Measurements from ENCODE around the gene PHLDB2.

PHLDB2 gene

GRCh38 chr3:111884411-111885018, 25.4 kb downstream of the PHLDB2 start:
- no peak for DNase-seq (ENCODE audit: low read depth)

DNA sequence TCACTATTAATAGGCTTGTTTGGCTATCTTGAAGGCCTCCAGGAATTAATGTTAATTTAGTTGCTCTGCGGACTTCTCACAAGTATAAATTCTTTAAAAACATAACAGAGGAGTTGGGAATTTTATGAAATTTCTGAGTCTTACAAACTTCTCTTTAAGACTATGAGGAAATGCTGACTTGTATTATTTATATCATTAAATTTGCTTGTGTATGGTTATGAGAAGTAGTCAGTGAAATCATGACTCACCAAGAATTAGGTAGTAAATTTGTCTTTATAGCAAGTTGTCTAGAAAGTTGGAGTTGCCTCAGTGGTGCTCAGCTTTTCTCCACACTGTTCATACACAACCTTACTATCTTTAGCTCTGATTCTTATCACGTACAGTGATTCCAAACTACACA, 26.5 kb downstream of the PHLDB2 start:
- DNase-seq (ENCODE audit: low read depth) = no peak

GRCh38 chr3:111890051-111890580, 31.1 kb downstream of the PHLDB2 start:
- no peak for DNase-seq (ENCODE audit: low read depth)

- DNase-seq (ENCODE audit: low read depth) = no peak
These were observed 33.0 kb downstream of the PHLDB2 start for GRCh38 chr3:111892070-111892469.

GRCh38 chr3:111895071-111895470, 36.0 kb downstream of the PHLDB2 start:
- peak; percentile 70 for DNase-seq (ENCODE audit: low read depth)

- DNase-seq (ENCODE audit: low read depth) = no peak
These were observed 40.9 kb downstream of the PHLDB2 start for GRCh38 chr3:111899966-111900365.

DNA sequence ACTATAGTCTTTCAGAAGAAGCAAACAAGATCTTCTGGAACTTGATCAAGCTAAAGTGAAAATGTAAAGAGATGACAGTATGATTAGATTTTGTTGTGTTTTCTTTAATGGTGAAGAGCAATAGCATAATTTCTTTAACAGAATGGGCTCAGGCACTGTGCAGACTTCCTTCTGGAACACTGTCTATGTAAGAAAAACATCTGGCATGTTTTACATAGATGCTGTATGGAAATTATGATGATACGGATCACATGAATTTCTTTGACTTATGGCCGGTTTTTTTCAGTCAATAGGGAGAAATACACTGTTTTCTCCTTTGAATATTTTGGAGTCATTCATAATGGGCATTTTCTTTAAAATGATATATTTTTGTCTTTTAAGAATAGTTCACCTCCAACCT, 42.6 kb downstream of the PHLDB2 start:
- DNase-seq (ENCODE audit: low read depth) = no peak

GRCh38 chr3:111902534-111902933, 43.5 kb downstream of the PHLDB2 start:
- no peak for DNase-seq (ENCODE audit: low read depth)

- DNase-seq (ENCODE audit: low read depth) = peak; percentile 47
These were observed 44.0 kb downstream of the PHLDB2 start for GRCh38 chr3:111903067-111903511.

DNA sequence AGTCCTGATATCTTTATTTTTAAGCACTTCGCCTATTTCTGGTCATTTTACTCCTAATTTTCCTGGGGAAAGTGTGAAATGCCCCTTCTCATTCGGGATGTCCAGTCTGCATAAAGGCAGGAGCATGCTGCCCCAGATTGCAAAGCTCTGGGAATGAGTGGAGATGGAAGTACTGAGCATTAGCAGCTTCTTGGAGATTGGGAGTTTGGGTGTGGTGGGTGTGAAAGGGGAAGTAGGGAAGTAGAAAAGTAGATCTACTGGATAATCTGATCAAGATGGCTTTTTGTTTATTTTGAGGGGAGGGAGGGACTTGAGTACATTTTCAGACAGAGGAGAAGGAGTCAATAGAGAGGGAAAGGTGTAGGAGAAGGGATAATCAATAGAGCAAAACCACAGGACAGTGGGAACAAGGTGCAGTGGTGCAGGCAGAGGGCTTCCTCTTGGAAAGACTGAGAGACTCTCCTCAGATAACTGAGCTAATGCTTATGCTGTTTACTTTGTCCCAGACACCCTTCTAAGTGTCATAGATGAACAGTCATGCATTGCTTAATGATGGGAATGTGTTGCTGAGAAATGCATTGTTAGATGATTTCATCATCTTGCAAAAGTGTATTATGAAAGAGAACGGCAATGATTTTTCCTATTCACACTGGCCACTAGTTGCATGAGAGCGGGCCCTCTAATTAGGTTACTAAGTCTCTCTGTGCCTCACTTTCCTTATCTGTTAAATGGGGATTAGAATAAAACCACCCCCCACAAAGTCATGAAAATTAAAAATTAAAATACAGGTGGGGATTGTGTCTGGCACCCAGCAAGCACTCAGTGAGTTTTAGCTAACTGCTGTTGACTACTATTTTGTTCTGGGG, 45.5 kb downstream of the PHLDB2 start:
- DNase-seq (ENCODE audit: low read depth) = peak; percentile 91

GRCh38 chr3:111906656-111907055, 47.6 kb downstream of the PHLDB2 start:
- no peak for DNase-seq (ENCODE audit: low read depth)

GRCh38 chr3:111907151-111907550, 48.1 kb downstream of the PHLDB2 start:
- no peak for DNase-seq (ENCODE audit: low read depth)

GRCh38 chr3:111910806-111911205, 51.7 kb downstream of the PHLDB2 start:
- peak; percentile 56 for DNase-seq (ENCODE audit: low read depth)

- DNase-seq (ENCODE audit: low read depth) = no peak
These were observed 52.4 kb downstream of the PHLDB2 start for GRCh38 chr3:111911446-111911845.

GRCh38 chr3:111913163-111913763, 54.2 kb downstream of the PHLDB2 start:
- DNase-seq (ENCODE audit: low read depth) = no peak

GRCh38 chr3:111915905-111916304, 56.8 kb downstream of the PHLDB2 start:
- DNase-seq (ENCODE audit: low read depth) = peak; percentile 15

GRCh38 chr3:111917300-111917699, 58.2 kb downstream of the PHLDB2 start:
- no peak for DNase-seq (ENCODE audit: low read depth)

DNA sequence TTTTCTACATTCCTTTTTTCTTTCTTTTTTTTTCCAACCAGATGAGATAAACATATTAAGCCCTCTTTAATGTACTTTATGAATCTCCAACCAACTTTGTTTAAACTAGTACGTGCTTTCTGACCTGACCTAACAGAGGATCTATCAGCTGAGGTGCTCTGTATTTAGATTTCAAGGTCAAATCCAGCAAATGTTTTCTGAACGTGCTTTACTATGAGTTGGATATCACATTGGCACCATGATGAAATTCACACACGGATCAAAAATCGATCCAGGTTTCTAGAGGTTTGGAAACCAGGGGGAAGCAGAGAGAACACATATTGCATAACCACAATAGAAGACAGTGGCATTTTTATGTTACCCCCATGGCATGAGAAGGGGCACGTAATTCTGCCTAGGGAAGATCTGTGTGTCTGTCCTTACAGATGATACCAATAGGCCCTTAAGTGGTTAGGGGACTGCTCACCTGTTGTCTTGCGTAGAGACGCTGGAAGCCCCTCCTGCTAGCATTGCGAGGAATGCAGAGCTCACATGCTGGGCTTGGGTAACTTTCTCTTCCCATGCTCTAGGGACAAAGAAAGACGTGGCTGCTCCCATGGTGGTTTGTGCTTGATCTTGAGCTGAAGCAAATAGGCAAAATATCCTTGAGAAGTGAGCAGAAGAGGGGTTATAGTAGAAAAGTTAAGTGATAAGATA, 60.5 kb downstream of the PHLDB2 start:
- no peak for DNase-seq (ENCODE audit: low read depth)

GRCh38 chr3:111921181-111921580, 62.1 kb downstream of the PHLDB2 start:
- DNase-seq (ENCODE audit: low read depth) = no peak

DNA sequence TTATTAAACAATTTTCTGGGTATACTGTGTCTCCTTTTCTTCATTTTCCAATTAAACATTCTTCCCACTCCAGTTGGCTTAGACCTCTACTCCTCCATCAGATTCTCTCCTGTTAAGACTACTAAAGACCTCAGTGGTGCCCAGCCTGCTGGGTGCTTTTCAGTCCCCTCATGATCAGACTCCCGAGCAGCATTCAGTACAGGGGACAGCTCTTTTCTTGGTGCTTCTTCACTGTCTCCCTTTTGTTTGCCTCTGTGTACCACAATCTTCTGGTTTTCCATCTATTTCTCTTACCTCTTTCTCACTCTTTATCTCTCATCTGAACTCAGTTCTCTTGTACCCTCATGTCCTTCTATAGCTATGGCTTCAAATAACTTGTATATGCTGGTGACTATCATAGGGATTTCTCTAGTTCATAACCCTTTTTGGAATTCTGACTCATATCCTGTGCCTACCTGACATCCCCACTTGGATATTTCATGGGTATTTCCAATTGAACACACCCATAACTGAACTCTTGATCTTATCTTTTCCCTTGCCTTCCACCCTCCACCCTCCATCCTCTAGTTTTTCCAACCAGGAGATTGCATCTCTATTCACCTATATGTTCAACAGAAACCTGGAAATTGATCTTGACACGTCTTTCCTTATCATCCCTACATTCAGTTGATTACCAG, 64.2 kb downstream of the PHLDB2 start:
- DNase-seq (ENCODE audit: low read depth) = no peak

DNA sequence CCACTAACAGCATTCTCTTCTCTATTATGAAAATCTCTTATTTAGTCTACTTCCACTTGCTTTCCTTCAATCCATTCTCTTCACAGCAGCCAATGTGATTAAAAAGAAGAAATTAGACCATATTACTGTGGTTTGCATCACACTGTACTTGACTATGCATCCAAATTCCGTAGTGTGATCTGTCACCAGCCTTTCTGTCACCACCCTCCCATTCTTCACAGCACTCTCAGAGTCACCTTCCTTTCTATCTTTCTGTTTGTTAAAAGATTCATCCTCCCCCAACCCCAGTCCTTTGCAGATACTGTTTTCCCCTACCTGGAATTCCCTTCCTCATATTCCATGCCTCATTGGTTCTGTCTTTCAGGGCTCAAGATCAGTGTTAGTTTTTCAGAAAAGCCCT, 64.7 kb downstream of the PHLDB2 start:
- no peak for DNase-seq (ENCODE audit: low read depth)

DNA sequence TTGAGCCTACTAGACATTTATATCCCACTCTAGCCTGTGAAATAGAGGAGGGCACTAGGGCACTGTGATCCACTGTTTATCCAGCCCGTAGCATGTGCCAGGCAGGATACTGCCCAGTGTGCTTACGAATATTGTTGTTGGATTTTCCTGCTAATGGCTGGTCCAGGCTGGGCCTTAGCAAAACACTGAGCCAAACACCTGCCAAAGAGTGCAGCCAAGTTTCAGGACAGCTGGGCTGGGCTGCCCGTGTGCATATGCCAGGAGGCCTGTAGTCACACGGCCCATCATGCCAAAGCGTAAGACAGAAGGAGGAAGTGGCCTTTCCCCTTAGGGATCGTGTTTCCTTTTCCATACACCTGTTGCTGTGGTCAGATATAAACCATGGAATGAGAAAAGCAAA, 65.2 kb downstream of the PHLDB2 start:
- DNase-seq (ENCODE audit: low read depth) = no peak

Data from fibroblast of gingiva (primary cell).